Measurements from ENCODE around the gene PIP4K2A. TPM values are rescaled to one million over a fixed set of nuclear protein-coding genes. Genes with fewer than 3 reads are reported as not detected.
A peak's percentile ranks its signal among the peaks of the same experiment; 100 is the strongest.

The PIP4K2A gene
- total and polyA plus RNA-seq, 9 donors = 4.3 to 85.6 (median 18.4) TPM

DNA sequence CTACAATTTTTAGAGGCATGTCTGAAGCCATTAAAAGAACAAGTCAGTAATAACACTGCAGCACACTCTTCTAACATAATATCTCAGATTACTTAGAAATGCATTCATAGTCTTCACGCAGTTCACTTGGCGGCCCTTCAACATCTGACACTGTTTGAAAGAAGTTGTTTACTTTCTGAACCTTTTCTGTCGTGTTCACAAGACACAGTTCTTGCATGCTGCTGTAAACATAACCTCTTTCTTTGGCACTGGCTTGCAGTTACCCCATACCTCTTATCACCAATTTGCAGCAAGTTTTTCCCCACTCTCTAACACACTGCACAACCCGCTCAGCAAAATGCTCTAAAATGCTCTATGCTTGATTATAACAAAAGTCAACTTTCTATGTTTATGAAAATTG lies 12.0 kb downstream of the PIP4K2A start:
- TF ChIP-seq EP300 (IDR thresholded peaks at IDR 0.05) = no peak
- TF ChIP-seq, protein P1, sequence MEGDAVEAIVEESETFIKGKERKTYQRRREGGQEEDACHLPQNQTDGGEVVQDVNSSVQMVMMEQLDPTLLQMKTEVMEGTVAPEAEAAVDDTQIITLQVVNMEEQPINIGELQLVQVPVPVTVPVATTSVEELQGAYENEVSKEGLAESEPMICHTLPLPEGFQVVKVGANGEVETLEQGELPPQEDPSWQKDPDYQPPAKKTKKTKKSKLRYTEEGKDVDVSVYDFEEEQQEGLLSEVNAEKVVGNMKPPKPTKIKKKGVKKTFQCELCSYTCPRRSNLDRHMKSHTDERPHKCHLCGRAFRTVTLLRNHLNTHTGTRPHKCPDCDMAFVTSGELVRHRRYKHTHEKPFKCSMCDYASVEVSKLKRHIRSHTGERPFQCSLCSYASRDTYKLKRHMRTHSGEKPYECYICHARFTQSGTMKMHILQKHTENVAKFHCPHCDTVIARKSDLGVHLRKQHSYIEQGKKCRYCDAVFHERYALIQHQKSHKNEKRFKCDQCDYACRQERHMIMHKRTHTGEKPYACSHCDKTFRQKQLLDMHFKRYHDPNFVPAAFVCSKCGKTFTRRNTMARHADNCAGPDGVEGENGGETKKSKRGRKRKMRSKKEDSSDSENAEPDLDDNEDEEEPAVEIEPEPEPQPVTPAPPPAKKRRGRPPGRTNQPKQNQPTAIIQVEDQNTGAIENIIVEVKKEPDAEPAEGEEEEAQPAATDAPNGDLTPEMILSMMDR (IDR thresholded peaks at IDR 0.05) = no peak
- H3K4me1 ChIP-seq (ENCODE audit: insufficient read depth) = peaks cover 2% of the 10 kb centered on the region
- H3K36me3 ChIP-seq = no peaks in the 10 kb centered on the region
- H3K27me3 ChIP-seq = no peaks in the 10 kb centered on the region
- DNase-seq = peak in 1 of 5 donors; percentile 27
- no peak overlapping the region for H3K27ac ChIP-seq
- WGBS, 3 donors = 59 to 73% (median 69%) methylated on average over 4 of the region's 4 CpGs
- intact Hi-C loops (cut with DNase I) = no loop called here
- no peak overlapping the region for H3K4me3 ChIP-seq
- H3K9me3 ChIP-seq = no peaks in the 10 kb centered on the region

DNA sequence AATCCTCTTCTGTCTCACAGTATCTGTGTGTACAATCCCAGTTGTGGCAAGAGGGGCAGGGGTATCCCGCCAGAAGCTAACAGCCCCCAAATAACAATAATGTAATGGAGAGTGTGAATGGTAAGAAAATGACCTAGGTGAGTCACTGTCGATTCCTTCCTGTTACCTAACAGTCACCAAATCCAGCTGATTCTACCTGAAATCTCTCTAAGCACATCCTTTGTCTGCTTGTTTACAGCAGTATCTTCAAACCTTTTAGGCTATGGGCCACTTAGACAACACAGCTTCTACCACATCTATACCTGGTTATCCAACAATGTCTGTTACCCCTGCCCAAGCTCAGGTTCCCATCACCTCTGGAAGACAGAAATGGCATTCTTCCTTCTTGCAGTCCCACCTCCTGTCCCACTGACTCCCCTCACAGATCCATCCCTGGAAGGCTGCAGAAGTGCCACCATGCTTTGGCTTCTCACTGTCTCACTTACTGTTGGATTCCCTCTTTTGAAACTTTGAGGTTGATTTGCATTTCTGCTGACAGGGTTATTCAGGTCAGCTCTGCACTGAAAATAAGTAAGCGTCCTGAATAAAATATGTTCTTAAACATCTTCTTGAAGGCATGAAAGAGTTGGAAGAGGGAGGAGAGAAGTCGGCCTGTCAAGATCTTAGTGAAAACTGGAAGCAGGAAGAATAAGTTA lies 13.1 kb downstream of the PIP4K2A start:
- intact Hi-C loops (cut with DNase I) = no loop called here
- H3K9me3 ChIP-seq = no peaks in the 10 kb centered on the region
- H3K27me3 ChIP-seq = no peaks in the 10 kb centered on the region
- no peak overlapping the region for H3K4me3 ChIP-seq
- TF ChIP-seq, protein P1 (IDR thresholded peaks at IDR 0.05) = no peak
- no peak for TF ChIP-seq POLR2A (IDR thresholded peaks at IDR 0.05)
- TF ChIP-seq EP300 (IDR thresholded peaks at IDR 0.05) = no peak
- H3K36me3 ChIP-seq = no peaks in the 10 kb centered on the region
- WGBS, 3 donors = 92 to 94% (median 92%) methylated on average over 4 of the region's 4 CpGs
- no peak overlapping the region for H3K27ac ChIP-seq
- DNase-seq = no peak
- peaks cover 2% of the 10 kb centered on the region for H3K4me1 ChIP-seq (ENCODE audit: insufficient read depth)

- no peak overlapping the region for H3K27ac ChIP-seq
- H3K4me3 ChIP-seq = no peak overlapping the region
- no peaks in the 10 kb centered on the region for H3K9me3 ChIP-seq
- no peaks in the 10 kb centered on the region for H3K36me3 ChIP-seq
- peaks cover 2% of the 10 kb centered on the region for H3K4me1 ChIP-seq (ENCODE audit: insufficient read depth)
- intact Hi-C loops (cut with DNase I) = no loop called here
- H3K27me3 ChIP-seq = no peaks in the 10 kb centered on the region
- DNase-seq = no peak
- WGBS, 3 donors = 92 to 94% (median 94%) methylated on average over 5 of the region's 5 CpGs
- TF ChIP-seq, protein P1 (IDR thresholded peaks at IDR 0.05) = no peak
- TF ChIP-seq POLR2A (IDR thresholded peaks at IDR 0.05) (no peak), EP300 (IDR thresholded peaks at IDR 0.05) (no peak)
These were observed 13.9 kb downstream of the PIP4K2A start for GRCh38 chr10:22700489-22700888.

GRCh38 chr10:22699976-22700375 lies 14.4 kb downstream of the PIP4K2A start:
- Histone ChIP-seq H3K27ac (no peak overlapping the region), H3K9me3 (no peaks in the 10 kb centered on the region), H3K27me3 (no peaks in the 10 kb centered on the region), H3K4me3 (no peak overlapping the region), H3K4me1 (ENCODE audit: insufficient read depth) (peaks cover 2% of the 10 kb centered on the region), H3K36me3 (no peaks in the 10 kb centered on the region)
- TF ChIP-seq, protein P1 (IDR thresholded peaks at IDR 0.05) = no peak
- no peak for TF ChIP-seq EP300 (IDR thresholded peaks at IDR 0.05)
- TF ChIP-seq POLR2A (IDR thresholded peaks at IDR 0.05) = no peak
- DNase-seq = no peak
- 91 to 94% (median 92%) methylated on average over 5 of the region's 5 CpGs for WGBS, 3 donors
- intact Hi-C loops (cut with DNase I) = no loop called here
